Activated CD4-positive, alpha-beta T cell treated with anti-CD3 and anti-CD28 coated beads, Interleukin-2, Interleukin-4, amounts not matched to agents 100 ng/mL and 50 ng/mL, durations not matched to agents 16 hours and 8 hours (primary cell): ENCODE measurements around the gene TH.

Experiments used
- DNase-seq: peaks from one replicate; pipeline ENCODE4 v3.0.0-alpha.2; 2020; ENCODE audit warnings: low spot score

TH gene

GRCh38 chr11:2159536-2160413, 11.8 kb downstream of the TH start:
- DNase-seq, result no peak

- DNase-seq, result no peak
These were observed 12.6 kb downstream of the TH start for GRCh38 chr11:2158966-2159365.

- no peak for DNase-seq
These were observed 13.3 kb downstream of the TH start for GRCh38 chr11:2158296-2158737.

- DNase-seq, result no peak
These were observed 14.1 kb downstream of the TH start for GRCh38 chr11:2157294-2158040.

- peak; percentile 58 for DNase-seq
These were observed 15.0 kb downstream of the TH start for GRCh38 chr11:2156416-2157182.

- DNase-seq, result no peak
These were observed 16.1 kb downstream of the TH start for GRCh38 chr11:2155511-2155910.

GRCh38 chr11:2154889-2155288, 16.7 kb downstream of the TH start:
- DNase-seq, result no peak

GRCh38 chr11:2154195-2154585, 17.4 kb downstream of the TH start:
- DNase-seq, result no peak

GRCh38 chr11:2153581-2154194, 17.9 kb downstream of the TH start:
- DNase-seq, result no peak

- peak; percentile 78 for DNase-seq
These were observed 19.9 kb downstream of the TH start for GRCh38 chr11:2151500-2152257.

GRCh38 chr11:2149864-2150847, 21.5 kb downstream of the TH start:
- DNase-seq, result no peak

GRCh38 chr11:2149460-2149859, 22.2 kb downstream of the TH start:
- DNase-seq, result no peak

- DNase-seq, result no peak
These were observed 23.0 kb downstream of the TH start for GRCh38 chr11:2148595-2148994.

- DNase-seq, result no peak
These were observed 24.2 kb downstream of the TH start for GRCh38 chr11:2147391-2147790.

GRCh38 chr11:2146051-2146450, 25.6 kb downstream of the TH start:
- no peak for DNase-seq

- no peak for DNase-seq
These were observed 26.9 kb downstream of the TH start for GRCh38 chr11:2144544-2145248.

GRCh38 chr11:2143799-2144543, 27.6 kb downstream of the TH start:
- DNase-seq, result no peak

- no peak for DNase-seq
These were observed 28.2 kb downstream of the TH start for GRCh38 chr11:2143477-2143798.

- peak; percentile 69 for DNase-seq
These were observed 28.8 kb downstream of the TH start for GRCh38 chr11:2142762-2143202.
